GM13976 (cell line): ENCODE results near the gene DDAH1.

Source experiments
- DNase-seq: peaks from one replicate; pipeline ENCODE4 v3.0.0; 2012; ENCODE audit warnings: low spot score
- CTCF ChIP-seq: IDR thresholded peaks from 2 replicates; pipeline ENCODE4 v1.5.1; 2012; ENCODE audit warnings: borderline replicate concordance, mild to moderate bottlenecking; ENCODE audit not compliant: insufficient read depth; ENCODE audit errors: extremely low read depth, missing control alignments, control extremely low read depth
- in situ Hi-C: fragments of 300-500 bp; cut with MboI; formaldehyde crosslinking; loops from one replicate; pipeline ENCODE4 v1.12.0; 2022; ENCODE audit warnings: low sequenced_read_pairs, mixed read lengths, inconsistent platforms; ENCODE audit not compliant: unreplicated experiment

DDAH1 gene

GRCh38 chr1:85463731-85464496 lies 1.0 kb downstream of the DDAH1 start:
- no peak for DNase-seq
- in situ Hi-C loops = no loop called here
- TF ChIP-seq CTCF = no peak

GRCh38 chr1:85462931-85463649 lies 1.9 kb downstream of the DDAH1 start:
- in situ Hi-C loops = no loop called here
- TF ChIP-seq CTCF = no peak
- no peak for DNase-seq

GRCh38 chr1:85461216-85461918 lies 3.6 kb downstream of the DDAH1 start:
- DNase-seq = no peak
- in situ Hi-C loops = no loop called here
- no peak for TF ChIP-seq CTCF

- DNase-seq = no peak
- no peak for TF ChIP-seq CTCF
- in situ Hi-C loops = no loop called here
These were observed 4.3 kb downstream of the DDAH1 start for GRCh38 chr1:85460555-85461088.

- DNase-seq = no peak
- TF ChIP-seq CTCF = no peak
- in situ Hi-C loops = no loop called here
These were observed 5.7 kb downstream of the DDAH1 start for GRCh38 chr1:85459290-85459689.

- DNase-seq = no peak
- in situ Hi-C loops = no loop called here
- TF ChIP-seq CTCF = no peak
These were observed 10.7 kb downstream of the DDAH1 start for GRCh38 chr1:85454214-85454613.
